GM10248 (cell line): ENCODE measurements around the gene NFIX.

Experiments
- CTCF ChIA-PET: fragments of 300-600 bp; sonication (Branson Sonifier 250); formaldehyde crosslinking; extraction: SDS; loops from one replicate; lab custom pipeline; 2021; ENCODE audit warnings: antibody characterized with exemption; lab: Yijun Ruan, JAX
- POLR2A ChIA-PET: fragments of 350-650 bp; sonication (Branson Sonifier 250); formaldehyde crosslinking; extraction: SDS; loops from one replicate; lab custom pipeline; 2020; ENCODE audit warnings: antibody characterized with exemption; lab: Yijun Ruan, JAX
- DNase-seq: peaks from one replicate; pipeline ENCODE4 v3.0.0; 2012; ENCODE audit errors: extremely low spot score
- CTCF ChIP-seq: IDR thresholded peaks from 2 replicates; pipeline ENCODE4 v1.5.1; 2012; ENCODE audit warnings: mild to moderate bottlenecking, low read depth; ENCODE audit errors: extremely low read depth, missing control alignments, control extremely low read depth

Gene NFIX

DNA sequence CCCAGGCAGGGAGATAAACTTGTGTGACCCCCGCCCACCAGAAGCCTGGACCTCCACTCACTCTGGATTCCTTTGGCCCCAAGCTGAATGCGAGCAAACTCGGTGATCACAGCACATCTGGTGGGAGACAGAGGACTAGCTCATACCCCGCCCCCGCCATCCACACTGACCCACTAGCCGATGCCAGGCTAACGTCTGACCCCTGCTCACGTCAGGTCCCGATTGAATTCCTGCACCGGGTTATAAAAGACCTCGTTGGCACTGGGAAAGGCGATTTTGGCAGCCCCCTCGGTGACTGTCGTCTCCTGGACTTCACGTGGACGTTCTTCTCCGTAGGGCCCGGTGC, 120.6 kb downstream of the NFIX start:
- no peak for TF ChIP-seq CTCF
- POLR2A ChIA-PET: interaction anchor here (0.5 kb wide), 1 partner anchor 139 kb away, joined by 3 read pairs; no protein-coding TSS in a partner anchor
- CTCF ChIA-PET: interaction anchor here (1.1 to 4.8 kb wide), 3 partner anchors 11 to 138 kb away, joined by 3 to 25 read pairs (median 5); partner anchors contain the start of genes IER2 and STX10
- DNase-seq: no peak

GRCh38 chr19:13116282-13117175, 121.3 kb downstream of the NFIX start, which contains the start of gene TRMT1:
Gene TRMT1, minus strand, starts transcription at chr19:13116740. Its CDS starts 341 bp downstream, at chr19:13116399.
- POLR2A ChIA-PET: interaction anchor here (0.5 to 1.6 kb wide), 2 partner anchors 36 to 139 kb away, joined by 3 to 10 read pairs; no protein-coding TSS in a partner anchor
- no peak for TF ChIP-seq CTCF
- CTCF ChIA-PET: interaction anchor here (0.7 to 4.8 kb wide), 3 partner anchors 12 to 139 kb away, joined by 3 to 25 read pairs (median 5); no protein-coding TSS in a partner anchor
- DNase-seq: peak; percentile 93

- POLR2A ChIA-PET: interaction anchor here (0.5 to 1.6 kb wide), 3 partner anchors 13 to 175 kb away, joined by 4 to 10 read pairs (median 9); no protein-coding TSS in a partner anchor
- TF ChIP-seq CTCF: no peak
- CTCF ChIA-PET: interaction anchor here (0.7 to 1.9 kb wide), 5 partner anchors 13 to 152 kb away, joined by 3 to 13 read pairs (median 4); no protein-coding TSS in a partner anchor
Measured at GRCh38 chr19:13117176-13117771, 122.0 kb downstream of the NFIX start.

DNA sequence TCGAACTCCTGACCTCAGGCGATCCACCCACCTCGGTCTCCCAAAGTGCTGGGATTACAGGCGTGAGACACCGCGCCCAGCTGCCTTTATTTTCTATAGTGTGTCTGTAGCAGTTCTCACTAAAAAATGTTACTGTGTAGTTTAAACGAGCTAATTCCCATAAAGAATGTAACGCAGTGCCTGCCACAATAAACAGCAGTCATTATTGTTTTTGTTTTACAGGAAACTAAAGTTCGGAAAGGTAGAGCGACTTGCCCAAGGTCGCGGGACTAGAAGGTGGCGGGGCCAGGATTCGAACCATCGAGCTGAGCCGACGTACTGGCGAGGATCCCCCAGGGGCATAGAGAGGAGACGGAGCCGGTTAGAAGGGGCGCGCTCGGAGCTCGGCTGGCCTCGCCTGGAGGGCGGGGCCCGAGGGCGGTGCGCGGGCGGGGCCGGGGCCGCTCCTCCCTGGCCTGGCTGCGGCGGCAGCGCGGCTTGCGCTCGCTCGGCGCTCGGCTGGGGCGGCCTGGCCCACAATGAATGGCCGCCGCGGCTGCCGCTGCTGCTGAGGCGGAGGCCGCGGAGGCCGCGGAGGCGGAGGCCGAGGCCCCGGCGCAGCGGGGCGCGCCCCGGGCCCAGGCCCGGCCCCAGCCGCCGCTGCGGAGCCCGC, 122.6 kb downstream of the NFIX start, which contains the start of gene NACC1:
Gene NACC1, plus strand, starts transcription at position 493 of the 652 bp plus-strand sequence. CDS start 16,944 bp downstream, outside the sequence.
- peak; percentile 98 for DNase-seq
- ChIA-PET CTCF (interaction anchor here (0.7 to 1.9 kb wide), 6 partner anchors 9 to 153 kb away, joined by 3 to 13 read pairs (median 4); no protein-coding TSS in a partner anchor), POLR2A (interaction anchor here (0.5 to 1.6 kb wide), 5 partner anchors 13 to 175 kb away, joined by 3 to 10 read pairs (median 4); no protein-coding TSS in a partner anchor)
- no peak for TF ChIP-seq CTCF

More at GRCh38 chr19:13117176-13117771, 122.0 kb downstream of the NFIX start:
- no peak for DNase-seq

DNA sequence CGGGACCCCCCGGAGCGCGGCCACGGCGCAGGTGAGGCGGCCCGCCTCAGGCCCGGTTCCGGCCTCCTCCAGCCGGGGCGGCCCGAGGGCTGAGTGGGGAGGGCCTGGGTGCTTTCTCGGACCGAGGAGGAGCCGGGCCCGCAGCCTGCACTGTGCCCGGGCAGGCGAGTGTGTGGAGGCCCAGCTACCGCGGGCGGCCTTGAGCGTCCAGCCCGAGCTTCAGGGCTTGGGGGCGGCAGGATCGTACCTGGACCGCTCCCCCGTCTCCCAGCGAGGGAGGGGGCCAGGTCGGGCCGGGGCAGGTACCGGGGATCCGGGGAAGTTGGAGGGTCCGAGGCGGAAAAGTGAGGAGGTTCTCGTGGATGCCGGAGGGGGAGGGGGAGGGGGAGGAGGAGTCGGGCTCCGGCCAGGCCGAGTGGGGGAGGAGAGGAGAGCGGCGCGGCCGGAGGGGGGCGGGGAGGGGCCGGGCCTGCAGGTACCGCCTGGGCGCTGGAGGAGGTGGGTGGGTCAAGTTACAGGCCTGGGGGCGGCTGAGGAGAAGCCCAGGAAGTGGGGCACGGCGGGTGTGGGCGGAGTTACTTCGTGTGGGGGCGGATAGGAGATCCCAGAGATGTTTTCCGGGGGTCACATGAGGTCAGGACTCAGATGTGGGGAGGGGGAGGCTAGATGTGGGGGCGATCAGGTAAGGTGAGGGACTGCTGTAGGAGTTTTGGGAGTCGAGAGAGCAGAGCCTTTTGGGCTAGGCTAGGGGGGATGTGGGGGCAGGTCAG, 123.3 kb downstream of the NFIX start:
- CTCF ChIA-PET: interaction anchor here (1.2 to 1.9 kb wide), 8 partner anchors 10 to 153 kb away, joined by 3 to 13 read pairs (median 4); no protein-coding TSS in a partner anchor
- no peak for TF ChIP-seq CTCF
- POLR2A ChIA-PET: interaction anchor here (0.7 to 1.6 kb wide), 4 partner anchors 14 to 36 kb away, joined by 3 to 10 read pairs (median 4); no protein-coding TSS in a partner anchor
- DNase-seq: peak; percentile 76
